ENCODE measurements around the gene NDST3.

The NDST3 gene

DNA sequence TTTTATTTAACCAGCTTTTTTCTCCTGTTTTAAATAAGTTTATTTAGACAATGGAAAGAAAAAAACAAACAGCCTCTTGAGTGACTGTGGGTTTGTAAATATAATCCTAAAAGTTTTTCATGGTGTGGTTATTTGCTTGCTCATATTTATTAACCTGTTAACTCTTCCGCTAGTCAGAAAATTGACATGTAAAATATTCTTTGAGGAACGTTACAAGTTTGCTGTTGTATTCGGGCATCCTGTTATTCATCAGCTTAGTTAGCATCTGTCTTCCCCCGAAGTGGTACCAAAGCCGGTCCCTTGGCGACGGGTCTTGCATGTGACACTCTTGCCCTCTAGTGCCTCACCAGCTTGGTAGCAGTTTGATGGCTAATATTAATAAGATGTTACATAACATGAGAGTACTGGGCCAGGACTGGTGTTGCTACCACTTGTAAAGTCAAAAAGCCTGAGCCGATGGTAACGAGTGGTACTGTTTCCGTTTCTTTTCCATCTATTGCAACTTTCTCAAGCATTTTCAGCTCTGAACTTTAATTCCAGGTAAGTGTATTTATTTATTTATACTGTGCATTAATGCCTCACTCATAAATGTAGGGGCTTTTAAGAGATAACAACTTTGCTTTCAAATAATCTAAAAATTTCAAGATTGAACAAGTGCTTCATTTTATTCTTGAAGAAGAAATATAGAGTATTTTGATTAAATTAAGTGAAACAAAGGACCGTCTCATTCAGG lies at the start of gene NDST3:
NDST3 (plus strand) TSS at position 434 of the 733 bp plus-strand sequence. CDS start 19,425 bp downstream, outside the sequence.
- no peak for DNase-seq

DNA sequence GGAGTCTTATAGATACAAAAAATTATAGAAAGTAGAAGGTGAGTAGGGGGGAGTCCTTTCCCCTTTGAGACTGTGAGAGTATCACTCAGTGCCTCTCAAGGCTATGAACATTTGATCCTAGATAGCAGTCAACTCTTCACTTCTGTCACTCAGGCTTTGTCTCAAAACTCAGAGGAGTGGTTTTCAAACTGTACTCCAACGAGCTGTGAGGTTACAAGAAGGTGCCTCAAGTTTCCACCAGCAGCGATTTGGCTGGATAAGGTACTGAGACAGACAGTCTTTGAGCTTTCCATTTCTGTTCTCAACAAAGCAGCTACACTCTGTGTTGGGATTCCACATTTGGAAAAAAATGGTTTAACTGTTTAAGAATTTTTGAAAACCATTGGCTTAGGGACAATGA lies 48.0 kb upstream of the NDST3 start:
- DNase-seq: no peak

DNA sequence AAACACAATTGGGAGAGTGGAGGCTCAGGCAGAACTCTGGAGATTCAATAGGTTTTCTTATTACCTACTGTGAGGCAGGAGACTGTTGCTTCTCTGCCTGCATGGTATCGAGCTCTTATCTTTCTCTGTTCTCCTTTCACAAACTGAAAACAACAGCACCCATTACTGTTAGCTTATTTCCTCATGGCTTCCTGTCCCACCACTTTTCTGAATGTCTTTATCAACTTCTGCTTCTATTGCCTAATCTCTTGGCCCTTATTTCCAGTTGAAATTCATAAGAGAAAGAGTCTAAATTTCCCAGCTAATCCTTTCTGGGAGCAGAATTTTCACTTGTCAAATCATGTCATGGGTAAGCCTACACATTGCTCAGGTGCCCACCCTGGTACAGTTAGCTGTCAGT lies 46.8 kb upstream of the NDST3 start:
- DNase-seq: no peak

DNA sequence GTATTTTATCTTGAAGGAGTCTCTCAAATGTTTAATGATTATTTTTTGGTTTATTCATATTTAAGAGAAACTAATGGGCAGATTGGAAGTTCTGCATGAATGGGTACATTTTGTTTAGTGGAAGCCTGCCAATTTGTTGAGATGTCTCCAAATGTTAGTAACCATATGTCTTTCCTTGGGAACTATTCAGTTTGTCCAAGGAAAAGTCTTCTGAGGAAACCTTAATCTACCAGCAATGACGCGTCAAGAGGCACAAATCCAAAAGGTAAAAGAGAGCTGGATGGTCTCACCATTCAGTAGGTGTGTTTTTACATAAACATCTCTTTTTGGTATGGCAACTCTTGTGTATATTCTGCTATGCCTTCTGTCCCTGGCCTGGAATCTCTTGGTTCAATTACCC lies 37.4 kb upstream of the NDST3 start:
- DNase-seq: no peak

DNA sequence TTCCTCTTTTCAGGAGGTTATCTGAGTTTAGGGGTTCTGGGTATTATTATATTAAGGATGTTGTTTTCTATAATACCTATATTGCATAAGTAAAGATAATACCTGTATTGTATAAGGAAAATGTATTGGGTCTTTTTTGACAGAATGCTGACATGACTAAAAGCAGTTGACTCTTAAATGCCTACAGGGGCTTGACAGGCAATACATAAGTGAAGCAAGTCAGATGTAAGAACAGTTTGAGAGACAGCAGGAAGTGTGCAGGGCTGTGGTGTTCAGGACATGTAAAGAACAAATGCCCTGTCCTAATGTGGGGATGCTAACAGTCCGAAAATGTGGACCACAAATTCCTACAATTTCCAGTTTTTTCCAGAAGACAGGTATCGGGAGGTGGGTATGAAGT lies 30.2 kb upstream of the NDST3 start:
- no peak for DNase-seq

DNA sequence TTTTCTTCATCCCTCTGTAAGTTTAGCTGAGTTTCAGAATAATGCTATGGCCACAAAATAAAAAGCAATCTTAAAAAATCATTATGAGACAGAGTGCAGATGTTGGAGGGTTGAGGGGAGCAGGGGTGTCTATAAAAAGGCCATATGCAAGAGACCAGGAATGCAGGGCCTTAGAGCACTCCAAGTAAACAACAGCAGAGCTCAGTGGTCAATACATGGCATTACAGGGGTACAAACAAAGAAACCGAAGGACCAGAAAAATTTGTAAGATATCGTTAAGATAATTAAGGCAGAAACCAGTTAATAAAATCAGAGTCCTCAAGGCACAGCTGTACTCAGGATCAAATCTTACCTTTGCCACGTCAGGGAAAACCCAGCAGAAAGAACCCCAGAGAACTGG lies 28.4 kb upstream of the NDST3 start:
- no peak for DNase-seq

DNA sequence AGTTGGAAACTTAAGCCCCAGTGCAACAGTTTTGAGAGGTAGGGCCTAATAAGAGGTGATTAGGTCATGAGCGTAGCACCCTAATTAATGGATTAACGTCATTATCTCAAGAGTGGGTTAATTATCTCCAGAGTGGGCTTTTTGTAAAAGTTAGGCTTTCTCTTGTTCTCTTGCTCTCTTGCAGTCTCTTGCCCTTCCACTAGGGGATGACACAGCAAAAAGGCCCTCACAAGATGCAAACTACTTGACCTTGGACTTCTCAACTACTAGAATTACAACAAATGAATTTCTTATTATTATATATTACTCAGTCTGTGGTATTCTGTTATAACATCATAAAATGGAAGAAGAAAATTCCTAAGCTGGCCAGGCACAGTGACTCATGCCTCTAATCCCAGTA lies 22.1 kb upstream of the NDST3 start:
- no peak for DNase-seq

DNA sequence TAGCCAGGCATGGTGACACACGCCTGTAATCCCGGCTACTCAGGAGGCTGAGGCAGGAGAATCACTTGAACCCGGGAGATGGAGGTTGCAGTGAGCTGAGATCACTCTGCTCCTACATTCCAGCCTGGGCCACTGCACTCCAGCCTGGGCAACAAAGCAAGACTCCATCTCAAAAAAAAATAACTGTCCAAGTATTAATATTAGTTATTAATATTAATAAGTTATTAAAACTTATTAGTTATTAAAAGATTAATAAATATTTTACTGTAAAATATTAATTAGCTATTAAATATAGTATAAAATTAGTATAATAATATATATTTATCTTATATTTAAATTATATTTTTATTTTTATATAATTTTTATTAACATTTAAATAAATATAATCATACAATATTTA lies 19.5 kb upstream of the NDST3 start:
- no peak for DNase-seq

DNA sequence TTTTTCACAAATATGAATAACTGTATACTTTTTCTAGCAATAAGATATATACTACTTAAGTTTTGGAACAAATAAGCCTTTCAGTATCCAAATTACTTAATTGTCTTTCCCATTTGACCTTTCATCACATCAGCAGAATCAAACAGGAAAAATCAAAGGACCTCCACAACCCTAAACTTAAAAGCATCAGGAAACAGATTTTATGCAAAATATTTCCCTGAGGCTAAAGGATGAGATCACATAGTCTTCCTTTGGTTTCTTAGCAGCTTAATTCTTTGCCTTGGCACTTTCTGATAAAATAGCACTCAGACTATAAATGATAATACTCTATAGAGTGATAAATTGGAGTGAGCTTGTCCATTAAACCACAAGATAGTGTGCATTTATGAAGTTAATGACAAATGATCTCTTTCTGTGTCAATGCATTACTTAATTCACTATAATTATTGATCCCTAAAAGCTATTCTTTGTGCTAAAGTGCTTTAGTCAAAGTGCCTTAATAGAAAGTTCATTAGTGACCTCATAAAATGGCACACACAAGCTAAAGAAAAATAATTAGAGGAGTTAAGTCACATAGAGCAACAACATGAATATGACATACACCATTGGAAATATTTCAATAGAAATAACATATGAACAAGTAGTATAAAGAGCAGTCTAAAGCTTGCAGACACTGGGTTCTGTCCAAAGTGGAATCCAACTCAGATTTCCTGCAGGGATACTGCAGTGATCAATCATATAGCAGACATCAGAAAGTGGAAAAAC lies 15.7 kb upstream of the NDST3 start:
- DNase-seq: no peak

DNA sequence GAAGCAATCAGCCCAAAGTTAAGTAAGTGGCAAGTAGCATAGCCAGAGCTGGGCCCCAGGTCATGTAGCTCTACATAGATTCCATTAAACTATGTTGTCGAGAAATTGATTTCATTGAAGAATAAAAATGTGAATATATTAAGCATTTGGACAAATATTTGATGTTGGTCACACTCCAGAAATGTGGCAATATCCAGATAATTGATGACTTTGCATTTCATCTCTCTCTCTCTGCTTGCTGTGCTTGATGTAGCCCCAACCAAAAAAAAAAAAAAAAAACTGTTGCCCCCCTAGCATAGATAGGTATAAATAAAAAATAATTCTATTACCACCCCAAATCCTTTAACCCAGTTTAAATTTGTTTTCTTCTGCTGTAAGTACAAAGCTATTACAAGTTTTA lies 7.5 kb upstream of the NDST3 start:
- DNase-seq: no peak

DNA sequence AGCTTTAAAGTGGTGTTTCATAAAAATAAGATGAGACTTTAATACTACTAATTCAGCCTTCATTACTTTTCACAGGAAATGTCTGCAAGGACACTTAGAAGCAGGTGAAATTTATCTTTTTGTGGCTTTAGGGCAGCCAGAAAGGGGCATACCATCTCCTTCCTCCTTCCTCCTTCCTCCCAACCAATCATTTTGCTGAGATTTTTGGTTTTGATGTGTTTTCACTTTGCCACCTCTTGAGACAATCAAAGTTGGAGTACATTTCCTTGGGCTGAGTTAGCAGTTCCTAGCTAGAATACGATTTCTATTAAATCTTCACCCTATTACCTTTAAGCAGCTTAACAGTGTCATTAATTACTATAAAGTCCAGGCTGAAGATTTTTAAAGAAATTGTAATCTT lies 5.1 kb upstream of the NDST3 start:
- DNase-seq: no peak

DNA sequence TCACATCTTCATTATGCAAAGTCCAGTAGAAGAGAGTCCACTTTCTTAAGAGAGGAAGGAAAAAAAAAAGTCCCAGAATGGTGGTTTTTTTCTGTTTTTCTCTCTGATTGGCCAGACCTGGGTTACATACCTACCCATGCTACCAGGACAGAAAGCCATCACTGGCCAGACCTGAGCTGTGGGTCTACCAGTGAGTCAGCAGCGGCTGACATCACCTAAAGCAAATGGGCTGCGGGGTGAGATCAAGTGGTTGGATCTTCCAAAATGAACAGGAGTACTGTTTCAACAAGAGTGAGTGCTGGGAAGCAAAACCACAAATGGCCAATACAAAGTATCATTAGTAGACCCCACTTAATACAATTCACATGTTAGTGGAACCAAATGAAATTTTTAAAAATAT lies 1.6 kb upstream of the NDST3 start:
- no peak for DNase-seq

DNA sequence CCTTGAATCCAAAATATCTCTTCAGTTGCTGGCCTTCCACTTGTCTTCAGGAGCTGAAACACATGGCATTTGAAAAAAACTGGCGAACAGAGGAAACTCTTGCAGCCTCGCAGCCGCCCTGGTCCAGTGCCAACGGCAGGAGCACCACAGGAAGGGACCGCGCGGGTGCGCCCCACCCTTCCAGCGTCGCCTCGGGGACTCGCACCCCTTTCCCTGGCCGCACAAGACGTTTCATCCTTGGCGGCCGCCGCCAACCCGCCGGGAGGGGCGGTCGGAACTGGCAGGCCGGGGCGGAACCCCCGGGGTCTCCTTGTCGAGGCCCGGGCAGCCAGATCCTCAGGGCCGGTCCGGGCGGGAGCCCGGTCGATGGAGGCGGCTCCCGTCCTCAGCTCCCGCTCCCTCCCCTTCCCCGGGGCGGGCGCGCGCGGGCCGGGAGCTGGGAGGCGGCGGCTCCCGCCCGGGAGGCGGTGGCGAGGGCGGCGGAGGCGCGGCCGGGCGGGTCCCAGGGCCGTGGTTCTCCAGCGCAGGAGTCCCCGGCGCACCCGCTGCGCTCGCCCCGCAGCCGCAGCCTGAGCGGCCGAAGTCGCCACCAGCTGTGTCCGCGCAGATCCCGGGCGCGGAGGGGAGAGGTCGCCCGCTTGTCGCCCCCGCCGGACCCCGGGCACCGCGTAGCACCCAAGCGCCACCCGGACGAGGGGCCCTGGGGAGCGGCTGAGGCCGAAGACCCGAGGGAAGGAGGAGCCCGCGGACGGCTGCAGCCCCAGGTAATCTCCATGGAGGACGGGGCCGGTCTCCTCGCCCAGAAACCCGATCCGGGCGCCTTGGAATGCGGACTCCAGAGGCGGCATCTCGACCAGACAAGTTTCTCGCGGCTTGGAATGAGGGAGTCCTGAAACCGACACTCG lies 886 bp upstream of the NDST3 start:
- DNase-seq: no peak

DNA sequence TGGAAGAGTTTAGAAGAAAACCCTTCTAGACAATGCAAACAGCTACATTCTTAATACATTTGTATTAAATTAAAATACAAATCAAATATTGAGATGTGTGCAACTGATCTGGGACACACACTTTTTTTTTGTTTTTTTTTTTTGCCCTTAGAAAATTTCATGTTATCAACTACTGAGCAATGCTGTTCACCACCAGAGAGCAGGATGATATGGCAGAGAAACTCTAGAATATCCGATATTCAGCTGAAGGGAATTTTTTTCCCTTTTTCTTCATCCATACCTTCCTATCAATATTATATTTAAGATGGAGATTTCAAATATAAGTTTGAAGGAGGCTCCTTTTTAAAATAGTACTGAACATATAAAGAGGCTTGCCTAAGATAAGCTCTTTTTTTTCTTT lies 1.0 kb downstream of the NDST3 start:
- DNase-seq: no peak

DNA sequence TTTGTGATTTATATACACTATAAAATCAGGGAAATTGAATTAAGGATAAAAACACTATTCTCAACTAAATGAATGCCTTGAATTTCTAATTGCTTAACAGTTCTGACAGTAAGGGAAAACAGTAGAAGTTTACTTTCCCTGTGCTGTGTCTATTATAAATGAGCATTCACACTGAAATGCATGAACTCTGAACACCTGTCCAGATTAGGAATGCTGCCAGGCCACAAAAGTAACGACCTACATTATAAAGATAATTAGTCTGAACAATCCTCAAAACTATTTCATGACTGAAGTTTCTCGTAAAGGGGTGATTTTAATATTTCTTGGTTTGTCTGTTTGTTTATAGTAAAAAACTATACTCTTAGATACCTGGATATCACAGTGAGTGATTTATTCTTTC lies 2.0 kb downstream of the NDST3 start:
- DNase-seq: no peak

DNA sequence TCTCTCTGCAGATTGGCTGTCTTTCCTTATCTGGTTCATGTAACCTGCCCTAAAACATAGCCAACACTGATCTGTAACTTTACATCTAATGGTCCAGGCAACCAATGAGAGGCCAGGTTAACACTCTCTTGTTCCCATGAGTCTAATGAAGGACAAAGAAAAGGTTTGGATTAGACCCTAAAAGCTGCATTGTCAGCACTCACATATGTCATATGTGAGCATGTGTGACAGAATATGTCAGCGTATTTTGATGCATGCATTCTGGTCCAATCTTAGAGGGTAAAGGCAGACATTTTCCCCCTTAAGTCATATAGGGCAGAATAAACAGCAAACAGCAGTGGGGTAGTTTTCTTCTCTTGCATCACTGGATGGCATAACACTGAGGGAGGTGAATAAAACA lies 3.7 kb downstream of the NDST3 start:
- DNase-seq: no peak

DNA sequence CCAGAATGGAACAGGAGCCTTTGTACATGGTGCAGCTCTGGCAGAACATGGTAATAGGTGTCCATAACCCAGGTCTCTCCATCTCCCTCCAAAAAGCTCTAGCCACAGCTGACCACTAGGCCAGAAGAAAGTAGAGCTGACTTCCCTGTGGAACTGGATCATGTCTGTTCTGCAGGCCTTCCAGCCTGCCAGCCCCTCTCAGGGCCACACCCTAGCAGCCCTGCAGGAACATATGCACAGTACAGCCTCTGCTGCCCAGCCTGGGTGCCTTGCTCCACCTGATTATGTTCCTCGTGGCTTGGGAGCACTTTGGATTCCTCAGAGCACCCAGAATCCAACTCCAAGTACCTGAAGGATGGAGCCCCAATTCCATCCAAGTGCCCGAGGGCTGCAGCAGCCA lies 12.0 kb downstream of the NDST3 start:
- no peak for DNase-seq

DNA sequence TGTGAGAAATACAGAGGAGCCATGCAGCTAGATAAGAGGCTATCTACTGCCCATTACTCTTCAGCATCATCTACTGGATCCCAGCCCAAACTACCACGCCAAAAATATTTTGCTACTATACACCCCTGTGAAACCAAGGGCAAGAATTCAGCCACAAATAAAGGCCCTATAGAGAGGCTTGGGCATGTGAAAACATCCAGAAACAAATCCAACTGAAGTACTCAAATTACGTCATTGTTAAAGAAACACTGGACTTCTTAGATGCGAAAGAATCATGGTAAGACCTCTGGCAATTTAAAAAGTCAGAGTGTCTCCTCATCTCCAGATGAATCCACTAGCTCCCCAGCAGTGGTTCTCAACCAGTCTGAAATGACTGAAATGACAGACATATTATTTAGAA lies 12.8 kb downstream of the NDST3 start:
- DNase-seq: no peak

DNA sequence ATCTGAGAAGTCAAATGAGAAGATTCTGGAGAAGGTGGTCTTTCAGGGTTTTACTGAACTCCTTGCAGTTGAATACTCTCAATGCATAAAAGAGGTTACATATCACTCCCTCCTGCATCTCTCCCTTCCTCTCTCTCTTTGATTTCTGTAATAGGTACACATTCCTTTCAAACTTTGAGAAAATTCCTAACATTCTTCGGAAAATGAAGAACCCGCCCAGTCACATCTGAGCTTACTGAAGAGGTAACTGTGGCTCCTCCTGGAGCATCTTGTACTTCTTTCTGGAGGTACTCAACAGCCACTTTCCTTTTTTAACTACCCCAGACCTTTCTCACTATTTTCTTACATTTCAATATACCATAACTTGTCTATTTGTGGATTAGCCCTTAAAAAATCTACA lies 24.7 kb downstream of the NDST3 start:
- DNase-seq: no peak

DNA sequence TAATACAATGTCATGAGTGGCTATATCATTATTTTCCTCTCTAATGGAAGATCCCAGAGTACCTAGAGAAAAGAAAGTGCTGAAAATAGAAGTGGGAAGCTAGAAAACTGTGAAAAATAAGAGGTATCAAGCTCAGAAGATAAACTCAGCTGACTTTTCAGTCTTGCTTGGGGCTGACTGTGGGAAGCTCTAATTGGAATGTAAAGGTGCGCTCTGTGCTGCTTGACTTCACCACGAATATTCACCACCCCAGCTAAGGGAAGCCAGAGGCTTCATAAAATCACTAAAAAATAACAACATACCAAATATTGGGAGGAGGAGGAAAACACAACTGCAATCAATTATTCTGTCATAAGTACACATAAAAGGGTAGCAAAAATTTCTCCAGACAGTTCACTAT lies 25.1 kb downstream of the NDST3 start:
- no peak for DNase-seq

DNA sequence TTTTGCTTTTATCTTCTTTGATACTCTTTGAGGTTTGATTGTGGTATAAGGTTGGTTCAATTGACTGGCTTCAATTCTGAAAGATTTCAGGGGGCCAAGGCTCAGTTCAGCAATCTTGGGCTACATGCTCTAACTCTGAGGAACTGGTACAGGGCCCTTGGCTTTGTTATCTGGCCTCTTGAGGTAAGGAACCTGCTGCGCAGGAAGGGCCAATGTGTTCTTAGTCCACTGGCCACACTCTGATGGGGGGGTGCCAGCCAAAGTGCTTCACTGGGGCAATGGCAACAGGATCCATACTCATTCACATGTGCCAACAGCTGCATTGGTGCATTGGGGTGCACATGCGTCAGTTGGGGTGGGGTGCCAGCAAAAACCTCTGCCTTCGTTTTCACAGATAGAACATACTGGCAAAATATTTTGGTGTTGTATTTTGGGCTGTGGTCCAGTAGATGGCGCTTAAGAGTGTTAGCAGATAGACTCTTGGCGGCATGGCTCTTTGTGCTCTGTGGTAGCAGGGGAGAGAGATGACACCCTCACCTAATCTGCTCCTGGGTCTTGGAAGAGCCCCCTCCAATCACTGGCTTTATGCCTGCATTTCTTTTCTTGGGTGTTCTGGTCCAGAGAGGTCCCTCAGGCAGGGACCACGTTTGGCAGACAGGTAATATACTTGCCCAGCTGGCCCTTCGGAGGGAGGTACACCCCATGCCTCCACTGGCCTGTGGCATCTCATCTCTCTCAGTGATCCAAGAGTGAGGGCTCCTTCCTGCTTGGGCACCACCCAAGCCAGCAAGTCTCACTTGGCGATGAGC lies 42.9 kb downstream of the NDST3 start:
- DNase-seq: no peak

DNA sequence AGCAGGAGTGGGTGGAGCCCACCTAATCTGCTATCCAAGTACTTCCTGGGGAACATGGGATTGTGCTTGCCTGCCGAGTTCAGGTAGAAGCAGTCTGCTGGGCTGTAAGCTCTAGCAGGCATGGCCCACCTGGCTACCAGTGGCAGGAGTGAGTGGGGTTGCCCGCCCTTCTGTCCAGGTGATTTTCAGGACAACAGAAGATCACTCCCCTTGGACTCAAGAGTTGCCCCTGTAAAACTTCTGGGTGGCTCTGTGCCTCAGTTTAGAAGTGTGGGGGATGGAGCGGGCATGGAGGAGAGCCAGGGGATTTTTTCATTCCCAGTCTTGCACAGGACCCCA lies 43.5 kb downstream of the NDST3 start:
- DNase-seq: no peak

DNA sequence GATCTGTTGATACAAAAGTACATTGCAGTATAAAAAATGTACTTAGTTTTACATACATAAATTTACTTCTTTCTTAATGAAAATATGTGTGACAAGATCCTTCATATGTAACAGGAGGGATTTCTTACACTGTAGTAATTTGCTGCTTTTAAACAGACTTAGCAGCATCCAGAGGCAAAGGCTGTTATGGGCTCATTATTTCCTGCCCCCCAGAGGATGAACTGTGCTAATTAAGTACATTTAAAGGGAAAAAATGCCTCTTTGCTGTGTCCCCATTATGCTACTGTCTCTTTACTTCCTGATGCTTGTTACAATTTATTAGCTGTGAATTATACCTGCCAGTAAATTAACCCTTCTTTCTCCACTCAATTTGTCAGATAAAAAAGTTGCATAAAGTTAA lies 47.1 kb downstream of the NDST3 start:
- no peak for DNase-seq

Measured in DMS79 treated with DMSO at 0.1 percent for 48 hours (cell line).